Uterus (tissue), 4 donors: ENCODE measurements around the gene CACNA1B. TPM values are rescaled to one million over a fixed set of nuclear protein-coding genes. Genes with fewer than 3 reads are reported as not detected.

ENCODE experiments used
- DNase-seq, 2 donors: peaks; one replicate each; pipeline ENCODE4 v3.0.0-alpha.2; 2019 to 2020
- H3K27ac ChIP-seq, 2 donors: fragments of 200-600 bp; sonication (generic); 1 replicate in 1 of 2; 2 replicates in 1 of 2; pipeline ENCODE4 v1.5.1; 2016 to 2018
- H3K27me3 ChIP-seq, 2 donors: fragments of 200-600 bp; sonication (generic); one replicate each; pipeline ENCODE4 v1.5.1; 2018 to 2019; ENCODE audit warnings: control low read depth in 1 of 2
- H3K36me3 ChIP-seq, 2 donors: fragments of 200-600 bp; sonication (generic); one replicate each; pipeline ENCODE4 v1.5.1; 2019; ENCODE audit warnings: control low read depth in 1 of 2
- H3K4me1 ChIP-seq, 2 donors: fragments of 200-600 bp; sonication (generic); one replicate each; pipeline ENCODE4 v1.5.1; 2018 to 2019; ENCODE audit warnings: control low read depth in 1 of 2
- H3K4me3 ChIP-seq, 2 donors: fragments of 200-600 bp; sonication (generic); 1 replicate in 1 of 2; 2 replicates in 1 of 2; pipeline ENCODE4 v1.5.1; 2018 to 2019; ENCODE audit warnings: mild to moderate bottlenecking in 1 of 2
- H3K9me3 ChIP-seq, 2 donors: fragments of 200-600 bp; sonication (generic); one replicate each; pipeline ENCODE4 v1.5.1; 2019; ENCODE audit warnings: control low read depth in 1 of 2
- POLR2A ChIP-seq, 2 donors: fragments of 450-650 bp; IDR thresholded peaks; one replicate each; pipeline ENCODE4 v1.6.1; 2016; ENCODE audit warnings: antibody characterized with exemption in 2 of 2, mild to moderate bottlenecking in 1 of 2, moderate library complexity in 1 of 2
- intact Hi-C: fragments of 100-400 bp; cut with DNase I; formaldehyde crosslinking; loops from one replicate; pipeline ENCODE4 v1.15.1; 2023; ENCODE audit warnings: low total_unique reads
- total RNA-seq, 4 donors: library from RNA; depleted of rRNA in 3 of 4; stranded (reverse); fragments of >200 nt in 3 of 4; gene quantifications; one replicate each; pipeline versions ENCODE4 v1.1.0 to v1.2.4, GENCODE V29; 2014 to 2023
- TF ChIP-seq, protein P1 (sequence below), 4 experiments: fragments of 200-600 bp in 2 of 4; fragments of 450-650 bp in 2 of 4; sonication (generic) in 2 of 4; IDR thresholded peaks; one replicate each; pipeline ENCODE4 v1.5.1; 2016 to 2019; ENCODE audit warnings: antibody characterized with exemption in 4 of 4, mild to moderate bottlenecking in 2 of 4, moderate library complexity in 1 of 4
- donor health status: DM: yes; HTN: yes; CAD: no.

Gene CACNA1B
- total RNA-seq, 4 donors from 2014 or later, result 0.12 to 0.97 TPM; not detected in 2

DNA sequence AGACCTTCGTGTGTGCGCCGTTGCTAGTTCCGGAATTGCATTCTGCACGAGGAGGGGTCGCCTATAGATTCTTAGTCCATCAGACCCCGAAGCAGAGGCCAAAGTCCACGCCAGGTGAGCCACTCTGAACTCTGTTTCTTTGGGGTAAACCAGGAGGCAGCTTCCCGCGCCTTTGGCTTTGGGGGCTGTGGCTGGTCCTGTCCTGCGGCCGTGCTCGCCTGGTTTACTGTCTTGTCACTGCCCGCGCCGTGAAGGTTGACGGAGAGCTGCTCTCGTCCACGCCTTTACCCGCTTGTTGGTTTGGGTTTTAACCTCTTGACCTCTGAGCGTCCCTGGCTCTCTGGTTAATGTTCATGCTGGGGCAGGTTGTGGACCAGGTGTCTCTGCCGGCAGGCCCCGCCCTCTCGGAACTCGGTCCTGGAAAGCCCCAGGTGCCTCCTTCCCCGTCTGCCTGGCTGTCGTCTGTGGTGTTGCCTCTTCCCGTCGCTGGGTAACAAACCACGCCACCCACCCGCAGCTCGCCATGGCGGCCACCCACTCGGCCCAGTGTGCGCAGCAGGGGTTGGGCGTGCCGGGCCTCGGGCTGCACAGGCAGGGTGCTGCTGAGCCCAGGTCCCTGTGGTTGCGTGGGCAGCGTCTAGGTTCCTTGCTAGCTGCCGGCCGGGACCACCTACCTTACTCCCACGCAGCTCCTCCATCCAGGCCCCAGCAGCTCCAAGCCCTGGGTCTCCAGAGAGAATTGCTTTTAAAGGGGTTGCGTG lies 44.6 kb upstream of the CACNA1B start:
- H3K27ac ChIP-seq, result no peak overlapping the region
- intact Hi-C loops, result no loop called here
- DNase-seq, result no peak
- no peak overlapping the region for H3K4me3 ChIP-seq
- no peak for TF ChIP-seq POLR2A (IDR thresholded peaks at IDR 0.05)
- TF ChIP-seq, protein P1, sequence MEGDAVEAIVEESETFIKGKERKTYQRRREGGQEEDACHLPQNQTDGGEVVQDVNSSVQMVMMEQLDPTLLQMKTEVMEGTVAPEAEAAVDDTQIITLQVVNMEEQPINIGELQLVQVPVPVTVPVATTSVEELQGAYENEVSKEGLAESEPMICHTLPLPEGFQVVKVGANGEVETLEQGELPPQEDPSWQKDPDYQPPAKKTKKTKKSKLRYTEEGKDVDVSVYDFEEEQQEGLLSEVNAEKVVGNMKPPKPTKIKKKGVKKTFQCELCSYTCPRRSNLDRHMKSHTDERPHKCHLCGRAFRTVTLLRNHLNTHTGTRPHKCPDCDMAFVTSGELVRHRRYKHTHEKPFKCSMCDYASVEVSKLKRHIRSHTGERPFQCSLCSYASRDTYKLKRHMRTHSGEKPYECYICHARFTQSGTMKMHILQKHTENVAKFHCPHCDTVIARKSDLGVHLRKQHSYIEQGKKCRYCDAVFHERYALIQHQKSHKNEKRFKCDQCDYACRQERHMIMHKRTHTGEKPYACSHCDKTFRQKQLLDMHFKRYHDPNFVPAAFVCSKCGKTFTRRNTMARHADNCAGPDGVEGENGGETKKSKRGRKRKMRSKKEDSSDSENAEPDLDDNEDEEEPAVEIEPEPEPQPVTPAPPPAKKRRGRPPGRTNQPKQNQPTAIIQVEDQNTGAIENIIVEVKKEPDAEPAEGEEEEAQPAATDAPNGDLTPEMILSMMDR (IDR thresholded peaks at IDR 0.05), result no peak
- no peaks in the 10 kb centered on the region for H3K4me1 ChIP-seq
- no peaks in the 10 kb centered on the region for H3K27me3 ChIP-seq
- no peaks in the 10 kb centered on the region for H3K9me3 ChIP-seq
- H3K36me3 ChIP-seq, result no peaks in the 10 kb centered on the region

DNA sequence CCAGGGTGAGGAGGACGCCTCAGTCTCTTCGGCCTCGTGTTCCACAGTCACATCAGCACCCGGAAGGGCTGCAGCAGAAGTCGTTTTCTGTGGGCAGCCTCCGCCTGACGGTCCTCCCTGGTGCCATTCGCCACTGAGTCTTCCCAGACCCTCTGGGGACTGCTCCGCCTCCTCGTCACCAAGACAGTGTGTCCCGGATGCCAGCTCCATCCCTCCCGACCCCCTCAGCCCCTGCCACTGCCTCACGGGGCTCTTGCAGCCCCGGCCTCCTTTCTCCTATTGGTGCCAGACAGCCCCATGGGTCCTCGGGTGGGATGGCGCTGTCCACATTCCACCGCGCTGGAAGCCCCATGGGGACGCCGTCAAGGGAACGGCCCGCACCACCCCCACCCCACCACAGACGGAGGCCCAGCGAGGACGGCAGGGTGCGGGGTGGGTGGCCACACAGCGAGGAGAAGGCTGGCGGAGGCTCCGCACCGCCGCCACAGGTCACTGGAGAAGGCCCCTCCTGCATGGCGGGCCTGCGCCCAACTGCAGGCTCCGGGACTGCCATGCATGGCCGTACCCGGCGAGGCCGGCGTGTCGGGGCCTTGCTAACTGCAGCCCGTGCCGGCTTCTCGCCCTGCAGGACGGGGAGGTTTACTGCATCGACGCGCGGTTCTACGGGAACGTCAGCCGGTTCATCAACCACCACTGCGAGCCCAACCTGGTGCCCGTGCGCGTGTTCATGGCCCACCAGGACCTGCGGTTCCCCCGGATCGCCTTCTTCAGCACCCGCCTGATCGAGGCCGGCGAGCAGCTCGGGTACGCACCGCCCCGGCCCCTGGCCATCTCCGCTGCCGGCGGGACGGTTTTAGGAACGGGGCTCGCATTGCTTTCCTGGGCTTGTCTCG lies 43.6 kb upstream of the CACNA1B start:
- Histone ChIP-seq H3K4me3 (no peak overlapping the region), H3K27me3 (no peaks in the 10 kb centered on the region), H3K9me3 (no peaks in the 10 kb centered on the region), H3K27ac (no peak overlapping the region), H3K36me3 (no peaks in the 10 kb centered on the region), H3K4me1 (no peaks in the 10 kb centered on the region)
- TF ChIP-seq, protein P1 (IDR thresholded peaks at IDR 0.05), result no peak
- no peak for TF ChIP-seq POLR2A (IDR thresholded peaks at IDR 0.05)
- intact Hi-C loops, result no loop called here
- DNase-seq, result no peak

DNA sequence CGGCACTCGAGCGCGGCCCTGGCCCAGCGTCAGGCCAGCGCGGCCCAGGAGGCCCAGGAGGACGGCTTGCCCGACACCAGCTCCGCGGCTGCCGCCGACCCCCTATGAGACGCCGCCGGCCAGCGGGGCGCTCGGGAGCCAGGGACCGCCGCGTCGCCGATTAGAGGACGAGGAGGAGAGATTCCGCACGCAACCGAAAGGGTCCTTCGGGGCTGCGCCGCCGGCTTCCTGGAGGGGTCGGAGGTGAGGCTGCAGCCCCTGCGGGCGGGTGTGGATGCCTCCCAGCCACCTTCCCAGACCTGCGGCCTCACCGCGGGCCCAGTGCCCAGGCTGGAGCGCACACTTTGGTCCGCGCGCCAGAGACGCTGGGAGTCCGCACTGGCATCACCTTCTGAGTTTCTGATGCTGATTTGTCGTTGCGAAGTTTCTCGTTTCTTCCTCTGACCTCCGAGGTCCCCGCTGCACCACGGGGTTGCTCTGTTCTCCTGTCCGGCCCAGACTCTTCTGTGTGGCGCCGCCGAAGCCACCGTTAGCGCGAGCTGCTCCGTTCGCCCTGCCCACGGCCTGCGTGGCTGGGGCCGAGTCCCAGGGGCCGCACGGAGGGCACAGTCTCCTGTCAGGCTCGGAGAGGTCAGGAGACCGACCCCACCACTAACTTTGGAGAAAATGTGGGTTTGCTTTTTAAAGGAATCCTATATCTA lies 42.6 kb upstream of the CACNA1B start:
- intact Hi-C loops, result no loop called here
- Histone ChIP-seq H3K4me3 (no peak overlapping the region), H3K4me1 (no peaks in the 10 kb centered on the region), H3K9me3 (no peaks in the 10 kb centered on the region), H3K36me3 (no peaks in the 10 kb centered on the region), H3K27me3 (no peaks in the 10 kb centered on the region), H3K27ac (no peak overlapping the region)
- TF ChIP-seq POLR2A (IDR thresholded peaks at IDR 0.05), result no peak
- TF ChIP-seq, protein P1 (IDR thresholded peaks at IDR 0.05), result no peak
- no peak for DNase-seq

DNA sequence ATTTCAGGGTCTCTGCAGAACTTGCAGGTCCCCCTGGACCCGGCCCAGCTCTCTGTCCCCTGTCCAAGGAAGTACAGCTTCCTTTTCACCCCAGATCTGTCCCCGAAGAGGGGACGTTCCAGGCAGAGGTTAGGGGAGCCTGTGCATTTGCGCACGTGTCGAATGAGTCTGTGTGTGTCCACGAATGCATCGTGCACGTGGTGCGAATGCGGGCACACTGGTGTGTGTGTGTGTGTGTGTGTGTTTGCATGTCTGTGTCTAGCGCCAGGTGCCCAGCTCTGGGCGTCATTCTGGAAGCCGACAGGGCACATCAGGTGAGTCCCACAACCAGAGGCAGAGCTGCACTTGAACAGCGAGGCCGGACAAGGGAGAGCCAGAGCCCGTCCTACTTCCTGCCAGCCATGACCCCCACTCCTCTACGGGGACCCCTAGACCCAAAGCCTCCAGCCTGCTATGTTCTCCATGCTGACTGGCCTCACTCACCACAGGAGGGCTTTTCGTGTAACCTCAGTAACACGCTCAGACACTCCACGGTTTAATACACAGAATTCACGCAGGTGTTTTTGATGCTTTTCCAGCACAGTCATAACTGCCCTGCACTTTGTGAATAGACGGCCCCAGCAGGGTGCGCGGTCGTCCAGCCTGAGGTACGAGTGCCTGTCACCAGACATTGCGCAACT lies 41.3 kb upstream of the CACNA1B start:
- Histone ChIP-seq H3K36me3 (no peaks in the 10 kb centered on the region), H3K9me3 (no peaks in the 10 kb centered on the region), H3K27me3 (no peaks in the 10 kb centered on the region), H3K4me3 (no peak overlapping the region), H3K27ac (no peak overlapping the region), H3K4me1 (no peaks in the 10 kb centered on the region)
- TF ChIP-seq, protein P1 (IDR thresholded peaks at IDR 0.05), result no peak
- no peak for TF ChIP-seq POLR2A (IDR thresholded peaks at IDR 0.05)
- intact Hi-C loops, result no loop called here
- DNase-seq, result no peak
